HEK293T (cell line): ENCODE measurements around the gene LYZL4.

Experiments
- CTCF ChIA-PET: fragments of 350-600 bp; formaldehyde crosslinking; extraction: SDS; loops from one replicate; lab custom pipeline; 2021; ENCODE audit warnings: antibody characterized with exemption, inconsistent platforms; lab: Yijun Ruan, JAX
- POLR2A ChIA-PET: fragments of 350-600 bp; formaldehyde crosslinking; extraction: SDS; loops from one replicate; lab custom pipeline; 2020; ENCODE audit warnings: antibody characterized with exemption, inconsistent platforms; lab: Yijun Ruan, JAX
- DNase-seq: peaks from one replicate; pipeline ENCODE4 v3.0.0; 2012; ENCODE audit warnings: mixed read lengths; ENCODE audit errors: extremely low spot score
- ARNT ChIP-seq: fragments of 450-650 bp; IDR thresholded peaks from 2 replicates; pipeline ENCODE4 v1.6.1; 2017; ENCODE audit warnings: mild to moderate bottlenecking
- BHLHE40 ChIP-seq: fragments of 450-650 bp; IDR thresholded peaks from 2 replicates; pipeline ENCODE4 v1.6.1; 2016; ENCODE audit warnings: mild to moderate bottlenecking, moderate library complexity, borderline replicate concordance
- CTBP1 ChIP-seq: fragments of 450-650 bp; IDR thresholded peaks from 2 replicates; pipeline ENCODE4 v1.6.1; 2016; ENCODE audit warnings: borderline replicate concordance
- ELF4 ChIP-seq: fragments of 450-650 bp; IDR thresholded peaks from 2 replicates; pipeline ENCODE4 v1.6.1; 2017; ENCODE audit warnings: antibody characterized with exemption
- FOXA1 ChIP-seq: fragments of 450-650 bp; IDR thresholded peaks from 2 replicates; pipeline ENCODE4 v1.6.1; 2016; ENCODE audit warnings: mild to moderate bottlenecking
- FOXK2 ChIP-seq: fragments of 450-650 bp; IDR thresholded peaks from 2 replicates; pipeline ENCODE4 v1.6.1; 2016; ENCODE audit warnings: mild to moderate bottlenecking
- FOXM1 ChIP-seq: fragments of 450-650 bp; IDR thresholded peaks from 2 replicates; pipeline ENCODE4 v1.6.1; 2017; ENCODE audit warnings: mild to moderate bottlenecking, borderline replicate concordance
- HDGF ChIP-seq: fragments of 450-650 bp; IDR thresholded peaks from 2 replicates; pipeline ENCODE4 v1.6.1; 2017; ENCODE audit warnings: antibody characterized with exemption, borderline replicate concordance
- L3MBTL2 ChIP-seq: fragments of 450-650 bp; conservative IDR thresholded peaks from 2 replicates; pipeline ENCODE4 v1.6.1; 2016; ENCODE audit warnings: mild to moderate bottlenecking
- LEF1 ChIP-seq: fragments of 450-650 bp; IDR thresholded peaks from 2 replicates; pipeline ENCODE4 v1.6.1; 2017; ENCODE audit warnings: mild to moderate bottlenecking, borderline replicate concordance
- NFRKB ChIP-seq: fragments of 450-650 bp; IDR thresholded peaks from 2 replicates; pipeline ENCODE4 v1.6.1; 2016; ENCODE audit warnings: mild to moderate bottlenecking, moderate library complexity
- SP1 ChIP-seq: fragments of 450-650 bp; IDR thresholded peaks from 2 replicates; pipeline ENCODE4 v1.6.1; 2017
- SUZ12 ChIP-seq: fragments of 450-650 bp; IDR thresholded peaks from 2 replicates; pipeline ENCODE4 v1.6.1; 2016; ENCODE audit warnings: mild to moderate bottlenecking
- TARDBP ChIP-seq: fragments of 450-650 bp; IDR thresholded peaks from 2 replicates; pipeline ENCODE4 v1.6.1; 2016
- ZNF384 ChIP-seq: fragments of 450-650 bp; IDR thresholded peaks from 2 replicates; pipeline ENCODE4 v1.6.1; 2016
- TF ChIP-seq, protein P1 (sequence below): fragments of 450-650 bp; IDR thresholded peaks from 2 replicates; pipeline ENCODE4 v1.6.1; 2016

LYZL4 gene, protein sequence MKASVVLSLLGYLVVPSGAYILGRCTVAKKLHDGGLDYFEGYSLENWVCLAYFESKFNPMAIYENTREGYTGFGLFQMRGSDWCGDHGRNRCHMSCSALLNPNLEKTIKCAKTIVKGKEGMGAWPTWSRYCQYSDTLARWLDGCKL

DNA sequence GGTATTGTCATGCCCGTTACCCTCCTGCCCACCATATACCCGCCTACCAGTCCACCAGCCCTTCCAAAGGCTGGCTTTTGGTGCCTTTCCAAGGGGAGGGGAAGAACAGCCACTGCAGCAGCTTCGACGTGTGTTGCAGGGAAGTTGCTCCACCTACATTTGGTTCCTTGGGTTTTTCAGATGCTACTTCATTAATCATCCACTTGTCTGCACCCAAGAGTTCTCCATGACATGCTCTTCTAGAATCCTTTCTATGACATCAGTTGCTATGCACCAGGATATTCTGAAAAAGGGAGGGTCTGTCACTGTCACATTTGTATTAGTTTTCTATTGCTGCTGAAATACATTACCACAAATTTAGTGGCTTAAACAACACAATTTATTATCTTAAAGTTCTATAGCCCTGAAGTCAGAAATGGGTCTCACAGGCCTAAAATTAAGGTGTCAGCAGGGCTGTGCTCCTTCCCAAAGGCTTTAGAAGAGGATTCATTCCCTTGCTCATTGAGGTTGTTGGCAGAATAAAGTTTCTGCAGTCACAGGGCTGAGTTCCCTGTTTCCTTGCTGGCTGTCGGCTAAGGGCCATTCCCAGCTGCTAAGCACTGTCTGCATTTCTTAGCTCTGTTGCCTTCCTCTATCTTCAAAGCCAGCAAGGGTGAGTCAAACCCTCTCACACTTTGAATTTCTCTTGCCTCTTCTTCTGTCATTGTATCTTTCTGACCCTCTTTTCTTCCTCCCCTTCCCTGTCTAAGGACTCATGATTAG lies at the start of gene LYZL4:
LYZL4 (minus strand) TSS at position 241 of the 762 bp plus-strand sequence. CDS start 3,359 bp downstream, outside the sequence.
- no peak for DNase-seq
- CTCF ChIA-PET: no interaction called here
- POLR2A ChIA-PET: no interaction called here
- TF ChIP-seq LEF1 (no peak), CTBP1 (no peak)
- TF ChIP-seq, protein P1, sequence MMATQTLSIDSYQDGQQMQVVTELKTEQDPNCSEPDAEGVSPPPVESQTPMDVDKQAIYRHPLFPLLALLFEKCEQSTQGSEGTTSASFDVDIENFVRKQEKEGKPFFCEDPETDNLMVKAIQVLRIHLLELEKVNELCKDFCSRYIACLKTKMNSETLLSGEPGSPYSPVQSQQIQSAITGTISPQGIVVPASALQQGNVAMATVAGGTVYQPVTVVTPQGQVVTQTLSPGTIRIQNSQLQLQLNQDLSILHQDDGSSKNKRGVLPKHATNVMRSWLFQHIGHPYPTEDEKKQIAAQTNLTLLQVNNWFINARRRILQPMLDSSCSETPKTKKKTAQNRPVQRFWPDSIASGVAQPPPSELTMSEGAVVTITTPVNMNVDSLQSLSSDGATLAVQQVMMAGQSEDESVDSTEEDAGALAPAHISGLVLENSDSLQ: no peak

DNA sequence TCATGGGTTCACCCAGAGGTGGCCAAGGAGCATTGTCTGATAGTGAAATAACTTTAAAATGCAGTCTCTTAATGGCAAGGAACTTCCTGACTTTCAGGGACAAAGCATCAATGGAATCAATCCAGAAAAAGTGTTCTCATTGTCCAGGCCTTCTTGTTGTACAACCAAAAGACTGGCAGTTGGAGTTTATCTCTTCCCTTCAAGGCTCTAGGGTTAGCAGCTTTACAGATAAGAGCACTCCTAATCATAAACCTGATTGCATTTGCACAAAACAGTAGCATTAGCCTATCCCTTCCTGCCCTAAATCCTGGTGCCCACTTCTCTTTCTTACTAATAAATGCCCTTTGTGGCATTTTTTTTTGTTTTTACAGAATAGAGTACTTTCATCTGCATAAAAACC lies 48.7 kb upstream of the LYZL4 start:
- no peak for TF ChIP-seq FOXA1
- no peak for TF ChIP-seq ELF4
- TF ChIP-seq L3MBTL2: no peak
- no peak for TF ChIP-seq FOXK2
- POLR2A ChIA-PET: no interaction called here
- no peak for DNase-seq
- CTCF ChIA-PET: no interaction called here

DNA sequence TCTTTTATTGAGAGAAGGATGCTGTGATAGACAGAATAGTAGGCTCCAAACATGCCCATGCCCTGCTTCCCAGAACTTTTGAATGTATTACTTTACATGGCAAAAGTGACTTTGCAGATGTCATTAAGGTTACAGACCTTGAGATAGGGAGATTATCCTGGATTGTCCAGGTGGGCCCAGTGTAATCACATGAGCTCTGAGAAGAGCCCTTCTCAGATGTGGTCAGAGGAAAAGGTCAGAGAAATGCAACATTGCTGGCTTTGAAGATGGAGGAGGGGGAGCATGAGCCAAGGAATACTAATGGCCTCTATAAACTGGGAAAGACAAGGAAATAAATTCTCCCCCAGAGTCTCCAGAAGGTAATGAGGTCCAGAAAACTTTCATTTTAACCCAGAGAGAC lies 45.8 kb upstream of the LYZL4 start:
- TF ChIP-seq FOXA1 (no peak), SP1 (no peak), LEF1 (no peak), ARNT (no peak), FOXK2 (no peak), ZNF384 (no peak), BHLHE40 (no peak), NFRKB (no peak), ELF4 (no peak), L3MBTL2 (no peak), HDGF (no peak)
- no peak for DNase-seq
- ChIA-PET CTCF (no interaction called here), POLR2A (no interaction called here)

DNA sequence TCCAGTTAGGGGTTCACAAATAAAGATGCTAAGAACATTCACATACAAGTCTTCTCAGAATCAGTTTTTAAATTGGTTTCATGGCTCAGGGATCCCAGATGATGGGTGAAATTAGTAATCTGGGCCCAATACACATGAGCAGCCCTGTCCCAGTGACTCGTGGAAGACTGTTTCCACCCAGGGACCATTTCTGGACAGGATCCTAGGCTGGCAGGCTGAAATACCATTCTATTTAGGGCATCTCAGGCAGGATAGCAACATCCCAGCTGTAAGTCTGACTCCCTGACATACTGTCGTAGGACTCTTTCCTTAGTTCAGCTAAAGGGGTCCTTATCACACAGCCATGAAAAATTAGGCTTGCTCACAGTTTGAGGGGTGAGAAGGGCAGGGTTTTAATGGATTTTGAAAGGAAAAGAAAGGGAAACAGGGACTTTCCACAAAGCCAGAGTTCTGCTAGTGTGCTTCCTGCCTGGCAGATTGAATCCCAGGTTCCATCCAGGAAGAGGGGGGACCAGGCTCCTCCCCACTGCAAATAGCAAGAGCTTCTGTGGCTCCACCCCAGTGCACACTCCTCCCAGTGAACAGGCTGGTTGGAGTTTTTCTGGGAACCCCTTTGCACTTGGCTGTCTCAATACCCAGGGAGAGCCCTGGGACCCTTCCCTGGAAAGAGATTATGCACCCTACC lies 41.3 kb upstream of the LYZL4 start:
- DNase-seq: no peak
- no peak for TF ChIP-seq SUZ12
- no peak for TF ChIP-seq ELF4
- TF ChIP-seq ARNT: no peak
- TF ChIP-seq CTBP1: no peak
- TF ChIP-seq TARDBP: no peak
- TF ChIP-seq LEF1: no peak
- no peak for TF ChIP-seq FOXK2
- TF ChIP-seq NFRKB: no peak
- TF ChIP-seq, protein P1: no peak
- ChIA-PET CTCF (no interaction called here), POLR2A (no interaction called here)

DNA sequence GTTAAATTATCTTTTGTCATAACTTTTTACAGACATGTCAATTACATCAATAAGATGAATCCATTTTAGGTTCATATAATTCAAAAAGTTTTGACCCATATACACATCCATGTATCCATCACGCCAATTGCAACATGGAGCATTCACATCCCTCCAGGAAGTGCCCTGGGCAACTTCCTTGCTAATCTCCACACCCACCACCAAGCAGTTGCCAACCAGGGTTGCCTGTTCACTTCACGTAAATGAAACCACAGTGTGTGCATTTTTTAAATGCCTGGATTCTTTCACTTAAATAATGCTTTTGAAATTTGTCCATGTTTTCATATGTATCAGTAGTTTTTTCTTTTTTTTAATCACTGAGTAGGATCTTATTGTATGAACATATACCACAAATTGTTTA lies 40.7 kb upstream of the LYZL4 start:
- POLR2A ChIA-PET: no interaction called here
- CTCF ChIA-PET: no interaction called here

DNA sequence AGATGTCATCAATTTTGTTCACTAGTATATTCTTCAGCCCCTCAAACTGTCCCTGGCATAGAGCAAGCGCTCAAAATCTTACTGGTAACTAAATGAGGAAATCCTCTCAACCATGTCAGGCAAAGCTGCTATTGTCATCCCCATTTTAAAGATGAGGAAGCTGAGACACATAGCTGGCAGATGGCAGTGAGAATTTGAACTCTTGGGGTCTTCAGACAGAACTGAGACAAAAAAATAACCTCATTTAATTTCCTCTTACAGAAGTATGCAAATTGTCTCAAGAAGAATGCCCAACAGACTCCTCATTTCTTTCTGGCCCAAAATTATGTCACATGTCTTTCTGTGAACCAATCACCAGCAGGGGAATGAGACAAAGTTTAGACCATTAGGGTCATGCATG lies 40.2 kb upstream of the LYZL4 start:
- CTCF ChIA-PET: no interaction called here
- TF ChIP-seq FOXM1: no peak
- no peak for TF ChIP-seq L3MBTL2
- no peak for TF ChIP-seq FOXA1
- no peak for TF ChIP-seq ELF4
- TF ChIP-seq SP1: no peak
- TF ChIP-seq LEF1: no peak
- TF ChIP-seq ARNT: no peak
- no peak for TF ChIP-seq TARDBP
- TF ChIP-seq NFRKB: no peak
- no peak for TF ChIP-seq SUZ12
- TF ChIP-seq FOXK2: no peak
- POLR2A ChIA-PET: no interaction called here
- DNase-seq: no peak

More for the DNA sequence above, 40.7 kb upstream of the LYZL4 start:
- TF ChIP-seq ELF4 (no peak), HDGF (no peak), NFRKB (no peak), TARDBP (no peak), ARNT (no peak), LEF1 (no peak), L3MBTL2 (no peak), BHLHE40 (no peak), FOXA1 (no peak), CTBP1 (no peak), ZNF384 (no peak)
- DNase-seq: no peak

DNA sequence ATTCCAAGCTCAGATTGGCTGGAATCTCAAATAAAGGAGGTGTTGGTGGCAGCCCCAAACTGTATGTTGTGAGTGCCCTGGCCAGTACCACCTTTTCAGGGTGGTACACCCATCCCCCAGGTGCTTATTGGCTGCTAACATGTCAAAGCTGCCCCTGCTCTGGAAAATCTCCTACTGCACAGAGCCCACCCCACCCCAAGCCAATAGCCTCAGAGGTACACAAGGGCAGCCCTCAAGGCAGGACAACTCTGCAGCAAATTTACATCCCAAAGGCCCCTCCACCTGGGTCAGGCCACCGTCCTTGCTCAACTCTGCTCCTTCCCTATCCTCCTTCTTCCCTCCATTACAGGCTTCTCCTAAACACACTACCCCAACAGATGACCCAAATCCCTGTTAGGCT lies 37.1 kb upstream of the LYZL4 start:
- ChIA-PET CTCF (interaction anchor here (0.7 kb wide), 1 partner anchor 200 kb away, joined by 3 read pairs; no protein-coding TSS in a partner anchor), POLR2A (no interaction called here)
- no peak for DNase-seq
- TF ChIP-seq FOXK2 (no peak), FOXA1 (no peak), BHLHE40 (no peak), SUZ12 (no peak), L3MBTL2 (no peak), NFRKB (no peak), LEF1 (no peak), TARDBP (no peak), HDGF (no peak)
- TF ChIP-seq, protein P1: no peak
